RWPE1 (cell line): ENCODE data around the gene SLC7A11.
"Not testable (repeated sequence)": the region's sequence is repeated elsewhere in the genome, so short reads cannot be mapped to it uniquely, and the experiment has no call there.

Experiments used
- CTCF ChIA-PET: fragments of 350-600 bp; sonication (Branson Sonifier 250); formaldehyde crosslinking; extraction: SDS; loops from one replicate; lab custom pipeline; 2021; lab: Yijun Ruan, JAX
- POLR2A ChIA-PET: fragments of 400-600 bp; formaldehyde crosslinking; extraction: SDS; loops from one replicate; lab custom pipeline; 2020; ENCODE audit warnings: antibody characterized with exemption; ENCODE audit not compliant: low non-redundant PET; lab: Yijun Ruan, JAX
- DNase-seq: peaks from one replicate; pipeline ENCODE4 v3.0.0; 2012; ENCODE audit warnings: low spot score
- H3K27ac ChIP-seq: fragments of 450-650 bp; 2 replicates; pipeline ENCODE4 v1.5.1; 2017
- TF ChIP-seq, protein P1 (sequence below): fragments of 450-650 bp; conservative IDR thresholded peaks from 2 replicates; pipeline ENCODE4 v1.5.1; 2017; ENCODE audit warnings: low read depth, mild to moderate bottlenecking

SLC7A11 gene

DNA sequence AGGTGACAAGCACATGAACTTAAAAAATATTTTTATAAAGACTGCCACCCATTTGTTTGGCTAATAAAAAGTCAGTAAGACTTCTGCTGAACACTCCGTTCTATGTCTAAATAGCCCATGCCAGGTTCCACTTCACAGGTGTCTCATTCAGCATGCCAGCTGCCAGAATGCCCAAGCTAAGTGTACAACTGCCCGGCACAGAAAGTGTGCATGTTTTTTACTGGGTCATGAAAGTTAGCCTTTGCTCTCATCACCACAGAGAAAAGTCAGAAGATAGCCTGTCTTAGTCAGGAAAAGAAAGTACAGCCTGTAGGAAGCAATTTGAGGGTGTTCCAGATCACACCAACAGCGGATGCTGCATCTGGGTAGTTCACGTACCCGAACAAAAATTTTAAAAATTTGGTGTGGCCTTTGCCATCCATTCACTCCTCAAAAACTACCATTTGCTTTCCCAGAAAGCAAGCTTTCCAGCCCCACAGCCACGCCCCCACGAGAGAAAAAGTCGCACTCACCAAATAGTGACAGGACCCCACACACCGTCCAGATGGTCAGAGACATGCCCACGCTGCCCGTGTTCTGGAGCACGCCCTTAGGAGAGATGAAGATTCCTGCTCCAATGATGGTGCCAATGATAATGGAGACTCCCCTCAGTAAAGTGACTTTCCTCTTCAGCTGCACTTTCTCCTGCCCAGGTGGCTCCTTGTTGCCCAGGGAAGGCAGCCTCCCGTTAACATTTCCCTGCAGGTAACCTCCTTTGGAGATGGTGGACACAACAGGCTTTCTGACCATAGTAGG lies 671 bp downstream of the SLC7A11 start:
- H3K27ac ChIP-seq: peak overlapping the region; percentile 97
- DNase-seq: peak; percentile 8
- POLR2A ChIA-PET: no interaction called here
- CTCF ChIA-PET: interaction anchor here (0.6 kb wide), 1 partner anchor 101 kb away, joined by 3 read pairs; no protein-coding TSS in a partner anchor
- TF ChIP-seq, protein P1, sequence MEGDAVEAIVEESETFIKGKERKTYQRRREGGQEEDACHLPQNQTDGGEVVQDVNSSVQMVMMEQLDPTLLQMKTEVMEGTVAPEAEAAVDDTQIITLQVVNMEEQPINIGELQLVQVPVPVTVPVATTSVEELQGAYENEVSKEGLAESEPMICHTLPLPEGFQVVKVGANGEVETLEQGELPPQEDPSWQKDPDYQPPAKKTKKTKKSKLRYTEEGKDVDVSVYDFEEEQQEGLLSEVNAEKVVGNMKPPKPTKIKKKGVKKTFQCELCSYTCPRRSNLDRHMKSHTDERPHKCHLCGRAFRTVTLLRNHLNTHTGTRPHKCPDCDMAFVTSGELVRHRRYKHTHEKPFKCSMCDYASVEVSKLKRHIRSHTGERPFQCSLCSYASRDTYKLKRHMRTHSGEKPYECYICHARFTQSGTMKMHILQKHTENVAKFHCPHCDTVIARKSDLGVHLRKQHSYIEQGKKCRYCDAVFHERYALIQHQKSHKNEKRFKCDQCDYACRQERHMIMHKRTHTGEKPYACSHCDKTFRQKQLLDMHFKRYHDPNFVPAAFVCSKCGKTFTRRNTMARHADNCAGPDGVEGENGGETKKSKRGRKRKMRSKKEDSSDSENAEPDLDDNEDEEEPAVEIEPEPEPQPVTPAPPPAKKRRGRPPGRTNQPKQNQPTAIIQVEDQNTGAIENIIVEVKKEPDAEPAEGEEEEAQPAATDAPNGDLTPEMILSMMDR: no peak

DNA sequence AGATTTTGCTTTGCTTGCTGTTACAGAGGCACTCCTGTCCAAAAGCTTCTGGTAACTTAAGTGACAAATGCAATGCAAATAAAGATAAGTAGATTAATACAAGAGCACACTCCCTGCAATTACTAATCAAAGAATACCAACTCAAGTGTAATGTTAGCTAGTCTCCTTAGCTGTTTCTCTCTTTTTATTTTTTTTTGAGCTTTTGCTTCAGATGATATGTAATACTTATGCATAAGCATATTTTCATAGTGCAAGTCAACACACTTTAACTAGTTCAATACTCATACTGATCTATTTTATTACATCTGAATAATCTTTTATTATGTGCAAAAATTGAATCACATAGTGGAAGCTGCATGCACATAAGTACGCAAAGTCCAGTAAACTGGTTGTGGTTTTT lies 2.7 kb downstream of the SLC7A11 start:
- H3K27ac ChIP-seq: no peak overlapping the region
- POLR2A ChIA-PET: no interaction called here

DNA sequence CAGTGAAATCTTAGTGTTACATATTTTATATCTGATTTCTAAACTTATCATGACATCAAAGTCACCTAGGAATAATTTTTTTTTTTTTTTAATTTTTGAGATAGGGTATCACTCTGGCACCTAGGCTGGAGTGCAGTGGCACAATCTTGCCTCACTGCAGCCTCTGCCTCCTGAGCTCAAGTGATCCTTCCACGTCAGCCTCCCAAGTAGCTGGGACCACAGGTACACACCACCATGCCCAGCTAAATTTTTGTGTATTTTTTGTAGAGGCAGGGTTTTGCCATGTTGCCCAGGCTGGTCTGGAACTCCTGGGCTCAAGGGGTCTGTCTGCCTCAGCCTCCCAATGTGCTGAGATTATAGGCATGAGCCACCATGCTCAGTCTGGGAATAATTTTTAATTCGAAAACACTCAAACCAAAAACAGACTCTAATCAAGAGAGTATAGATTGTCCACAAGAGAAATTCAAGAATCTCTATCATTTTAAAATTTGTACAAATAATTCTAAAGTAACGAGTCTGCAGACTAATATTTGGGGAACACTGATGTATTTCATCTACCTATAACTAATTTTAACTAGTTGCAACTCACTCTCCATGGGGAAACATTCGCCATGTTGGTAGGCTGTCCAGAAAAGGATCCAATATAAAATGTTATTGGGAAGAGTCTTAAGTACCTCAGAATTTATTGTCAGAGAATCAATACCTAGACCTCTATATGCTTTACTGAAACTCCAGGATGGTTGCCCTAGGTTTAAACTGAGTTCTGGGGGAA lies 3.4 kb downstream of the SLC7A11 start:
- ChIA-PET CTCF (no interaction called here), POLR2A (no interaction called here)
- H3K27ac ChIP-seq: peak overlapping the region; percentile 56
- DNase-seq: no peak
- TF ChIP-seq, protein P1: no peak

More for the DNA sequence above, 2.7 kb downstream of the SLC7A11 start:
- DNase-seq: no peak
- CTCF ChIA-PET: no interaction called here
- TF ChIP-seq, protein P1: no peak

DNA sequence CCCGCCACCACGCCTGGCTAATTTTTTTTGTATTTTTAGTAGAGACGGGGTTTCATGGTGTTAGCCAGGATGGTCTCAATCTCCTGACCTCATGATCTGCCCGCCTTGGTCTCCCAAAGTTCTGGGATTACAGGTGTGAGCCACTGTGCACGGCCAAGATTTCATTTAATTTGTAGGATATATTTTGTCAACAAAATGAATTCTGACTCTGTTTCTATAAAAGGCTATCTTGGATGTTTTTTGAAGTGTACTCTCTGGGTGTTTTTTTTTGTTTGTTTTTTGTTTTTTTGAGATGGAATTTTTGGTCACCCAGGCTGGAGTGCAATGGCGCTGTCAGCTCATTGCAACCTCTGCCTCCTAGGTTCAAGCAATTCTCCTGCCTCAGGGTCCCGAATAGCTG lies 5.0 kb downstream of the SLC7A11 start:
- peak overlapping the region; percentile 68 for H3K27ac ChIP-seq
- CTCF ChIA-PET, DNase-seq, POLR2A ChIA-PET: not testable (repeated sequence)

DNA sequence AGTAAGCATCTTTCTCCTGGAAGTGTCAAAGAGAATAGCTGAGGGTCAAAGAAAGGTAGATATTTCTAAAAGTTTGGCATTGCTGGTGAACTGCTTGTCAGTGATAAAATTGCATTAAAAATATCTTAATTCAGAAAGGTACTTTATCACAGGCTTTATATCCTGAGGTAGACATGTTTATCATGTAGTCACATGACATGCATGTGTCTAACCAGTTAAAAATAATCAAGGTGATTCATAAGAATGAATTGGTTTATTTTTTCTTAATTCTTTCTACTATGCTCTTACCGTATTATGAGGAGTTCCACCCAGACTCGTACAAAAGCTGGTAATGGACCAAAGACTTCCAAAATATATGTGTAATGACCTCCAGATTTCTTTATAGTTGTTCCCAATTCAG lies 6.1 kb downstream of the SLC7A11 start:
- TF ChIP-seq, protein P1: no peak
- H3K27ac ChIP-seq: no peak overlapping the region
- CTCF ChIA-PET: interaction anchor here (0.6 to 0.7 kb wide), 2 partner anchors 20 to 248 kb away, joined by 3 to 5 read pairs; no protein-coding TSS in a partner anchor
- DNase-seq: no peak
- POLR2A ChIA-PET: no interaction called here

DNA sequence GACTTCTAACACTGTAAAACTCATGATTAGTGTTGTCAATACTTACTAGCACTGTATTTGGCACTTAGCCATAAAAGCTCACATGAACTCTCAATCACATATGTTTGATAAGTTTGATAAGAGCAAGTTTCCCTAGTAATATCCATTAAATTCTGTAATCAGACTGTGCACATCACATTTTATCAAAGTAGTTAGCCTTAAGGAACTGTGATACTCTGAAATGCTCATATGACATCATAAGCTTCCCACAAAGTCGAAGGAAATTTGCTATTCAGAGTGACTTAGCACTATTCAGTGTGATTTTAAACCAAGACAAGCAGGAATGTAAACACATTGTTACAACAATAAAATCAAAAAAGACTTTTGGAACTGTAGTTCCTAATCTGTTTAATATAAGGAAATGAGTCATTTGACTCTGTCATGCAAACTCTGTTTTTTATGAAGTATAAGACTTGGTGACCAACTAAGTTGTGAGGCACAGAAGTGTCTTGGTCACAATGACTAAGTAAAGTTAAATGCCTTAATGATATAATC lies 6.7 kb downstream of the SLC7A11 start:
- no peak for DNase-seq
- no peak overlapping the region for H3K27ac ChIP-seq

More for the DNA sequence above, 6.7 kb downstream of the SLC7A11 start:
- TF ChIP-seq, protein P1: no peak
- POLR2A ChIA-PET: no interaction called here
- CTCF ChIA-PET: interaction anchor here (0.7 kb wide), 1 partner anchor 20 kb away, joined by 3 read pairs; no protein-coding TSS in a partner anchor
